NCI-H774 (cell line): Measurements from ENCODE around the gene MTHFD2.

Experiments
- DNase-seq: peaks from one replicate; lab custom pipeline; 2025; lab: John Stamatoyannopoulos, UW

The MTHFD2 gene

GRCh38 chr2:74264281-74264680, 65.9 kb downstream of the MTHFD2 start:
- no peak for DNase-seq

GRCh38 chr2:74267068-74267467, 68.7 kb downstream of the MTHFD2 start:
- DNase-seq, result peak; percentile 41
